IPS-18a (cell line): ENCODE results near the gene PDE8B.
"Not testable (repeated sequence)": the region's sequence is repeated elsewhere in the genome, so short reads cannot be mapped to it uniquely, and the experiment has no call there.

ENCODE experiments used
- H3K27ac ChIP-seq: one replicate; pipeline ENCODE4 v1.5.1; 2013; ENCODE audit warnings: low read length
- H3K27me3 ChIP-seq: one replicate; pipeline ENCODE4 v1.6.1; 2013; ENCODE audit warnings: mild to moderate bottlenecking, low read length; ENCODE audit not compliant: control insufficient read depth, insufficient read depth
- H3K36me3 ChIP-seq: one replicate; pipeline ENCODE4 v1.6.1; 2013; ENCODE audit warnings: low read depth, low read length; ENCODE audit not compliant: control insufficient read depth
- H3K4me1 ChIP-seq: one replicate; pipeline ENCODE4 v1.6.1; 2013; ENCODE audit warnings: low read depth, low read length; ENCODE audit not compliant: control insufficient read depth
- H3K4me3 ChIP-seq: one replicate; pipeline ENCODE4 v1.5.1; 2013; ENCODE audit warnings: low read length
- H3K9ac ChIP-seq: one replicate; pipeline ENCODE4 v1.6.1; 2013; ENCODE audit warnings: mild to moderate bottlenecking, low read length, moderate library complexity
- H3K9me3 ChIP-seq: one replicate; pipeline ENCODE4 v1.6.1; 2013; ENCODE audit warnings: low read depth, low read length; ENCODE audit not compliant: control insufficient read depth

The PDE8B gene

GRCh38 chr5:77444356-77444755 is 233.9 kb downstream of the PDE8B start:
- no peaks in the 10 kb centered on the region for H3K27me3 ChIP-seq
- H3K27ac ChIP-seq = no peak overlapping the region
- H3K9ac ChIP-seq = no peak overlapping the region
- H3K36me3 ChIP-seq = peaks cover 6% of the 10 kb centered on the region
- no peak overlapping the region for H3K4me3 ChIP-seq
- H3K4me1 ChIP-seq = no peaks in the 10 kb centered on the region
- no peaks in the 10 kb centered on the region for H3K9me3 ChIP-seq

DNA sequence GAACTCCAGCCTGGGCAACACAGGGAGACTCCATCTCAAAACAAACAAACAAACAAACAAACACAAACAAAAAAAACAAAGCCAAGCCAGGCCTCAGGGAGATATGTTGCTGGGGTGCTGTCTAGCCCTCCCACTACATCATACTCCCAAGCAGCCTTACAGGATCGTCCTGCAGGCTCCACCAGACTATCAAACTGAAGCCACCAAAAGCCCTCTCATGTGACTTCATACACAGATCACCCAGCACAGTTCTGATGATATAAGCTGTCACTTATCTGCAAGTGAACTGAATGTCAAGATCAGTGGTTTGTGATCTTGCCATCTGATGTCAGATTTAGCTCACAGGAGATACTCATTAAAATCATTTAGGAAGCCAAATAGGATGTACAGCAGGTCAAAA is 238.4 kb downstream of the PDE8B start:
- Histone ChIP-seq H3K9me3 (no peaks in the 10 kb centered on the region), H3K4me1 (no peaks in the 10 kb centered on the region), H3K9ac (no peak overlapping the region), H3K4me3 (no peak overlapping the region), H3K27ac (no peak overlapping the region), H3K27me3 (no peaks in the 10 kb centered on the region), H3K36me3 (peaks cover 9% of the 10 kb centered on the region)

- Histone ChIP-seq H3K36me3 (peaks cover 9% of the 10 kb centered on the region), H3K27ac (no peak overlapping the region)
Measured at GRCh38 chr5:77449277-77449676, 238.8 kb downstream of the PDE8B start.

GRCh38 chr5:77449981-77450380 is 239.5 kb downstream of the PDE8B start:
- Histone ChIP-seq H3K9me3 (no peaks in the 10 kb centered on the region), H3K4me1 (no peaks in the 10 kb centered on the region), H3K36me3 (peaks cover 9% of the 10 kb centered on the region), H3K9ac (no peak overlapping the region), H3K27me3 (no peaks in the 10 kb centered on the region), H3K27ac (no peak overlapping the region), H3K4me3 (no peak overlapping the region)

More at GRCh38 chr5:77449277-77449676, 238.8 kb downstream of the PDE8B start:
- Histone ChIP-seq H3K27me3 (no peaks in the 10 kb centered on the region), H3K9me3 (no peaks in the 10 kb centered on the region), H3K4me3 (no peak overlapping the region), H3K9ac (no peak overlapping the region), H3K4me1 (no peaks in the 10 kb centered on the region)

- Histone ChIP-seq H3K36me3 (peaks cover 9% of the 10 kb centered on the region), H3K27ac (no peak overlapping the region), H3K9ac (no peak overlapping the region), H3K27me3 (no peaks in the 10 kb centered on the region), H3K4me1 (no peaks in the 10 kb centered on the region), H3K9me3 (no peaks in the 10 kb centered on the region), H3K4me3 (no peak overlapping the region)
Measured at GRCh38 chr5:77452351-77452750, 241.9 kb downstream of the PDE8B start.

DNA sequence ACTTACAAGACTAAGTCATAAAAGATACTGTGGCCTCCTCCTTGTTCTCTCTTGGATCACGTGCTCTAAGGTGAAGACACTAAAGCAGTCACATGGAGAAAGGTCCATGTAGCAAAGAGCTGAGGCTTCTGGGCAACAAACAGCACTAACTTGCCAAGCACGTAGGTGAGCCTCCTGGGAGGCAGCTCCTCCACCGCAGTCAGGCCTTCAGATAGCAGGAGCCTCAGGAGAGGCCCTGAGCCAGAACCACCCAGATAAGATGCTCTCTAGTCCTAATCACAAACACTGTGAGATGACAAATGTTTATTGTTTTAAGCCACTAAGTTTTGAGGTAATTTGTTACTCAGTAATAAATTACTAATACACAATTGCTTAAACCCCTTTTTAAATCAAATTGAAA is 243.6 kb downstream of the PDE8B start:
- H3K9me3 ChIP-seq = no peaks in the 10 kb centered on the region
- H3K27me3 ChIP-seq = no peaks in the 10 kb centered on the region
- H3K36me3 ChIP-seq = peaks cover 5% of the 10 kb centered on the region
- no peaks in the 10 kb centered on the region for H3K4me1 ChIP-seq
- H3K9ac ChIP-seq = no peak overlapping the region
- H3K27ac ChIP-seq = no peak overlapping the region
- H3K4me3 ChIP-seq = no peak overlapping the region

DNA sequence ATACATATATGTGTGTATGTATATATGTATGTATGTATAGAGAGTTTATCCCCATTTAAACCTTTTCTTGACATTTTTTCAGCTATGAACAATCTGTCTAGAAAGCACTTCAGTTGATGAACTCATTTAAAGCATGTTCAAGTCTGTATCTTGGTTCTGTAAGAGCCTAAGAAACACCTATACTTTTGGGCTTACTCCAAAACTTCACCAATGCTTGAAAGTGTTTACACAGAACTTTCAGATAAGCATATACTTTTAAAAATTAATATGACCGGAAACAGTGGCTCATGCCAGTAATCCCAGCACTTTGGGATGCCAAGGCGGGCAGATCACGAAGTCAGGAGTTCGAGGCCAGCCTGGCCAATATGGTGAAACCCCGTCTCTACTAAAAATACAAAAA is 250.8 kb downstream of the PDE8B start:
- Histone ChIP-seq H3K9me3 (no peaks in the 10 kb centered on the region), H3K27ac (no peak overlapping the region), H3K36me3 (peaks cover 2% of the 10 kb centered on the region), H3K4me3 (no peak overlapping the region), H3K9ac (no peak overlapping the region), H3K4me1 (no peaks in the 10 kb centered on the region), H3K27me3 (no peaks in the 10 kb centered on the region)

- no peak overlapping the region for H3K4me3 ChIP-seq
- H3K36me3 ChIP-seq = peaks cover 2% of the 10 kb centered on the region
- no peaks in the 10 kb centered on the region for H3K4me1 ChIP-seq
- no peaks in the 10 kb centered on the region for H3K9me3 ChIP-seq
- no peak overlapping the region for H3K9ac ChIP-seq
- H3K27ac ChIP-seq = no peak overlapping the region
- no peaks in the 10 kb centered on the region for H3K27me3 ChIP-seq
Measured at GRCh38 chr5:77463905-77464304, 253.4 kb downstream of the PDE8B start.

- H3K36me3 ChIP-seq, H3K4me1 ChIP-seq, H3K9me3 ChIP-seq, H3K27ac ChIP-seq, H3K9ac ChIP-seq, H3K4me3 ChIP-seq, H3K27me3 ChIP-seq: not testable (repeated sequence)
Measured at GRCh38 chr5:77468875-77469274, 258.4 kb downstream of the PDE8B start.

DNA sequence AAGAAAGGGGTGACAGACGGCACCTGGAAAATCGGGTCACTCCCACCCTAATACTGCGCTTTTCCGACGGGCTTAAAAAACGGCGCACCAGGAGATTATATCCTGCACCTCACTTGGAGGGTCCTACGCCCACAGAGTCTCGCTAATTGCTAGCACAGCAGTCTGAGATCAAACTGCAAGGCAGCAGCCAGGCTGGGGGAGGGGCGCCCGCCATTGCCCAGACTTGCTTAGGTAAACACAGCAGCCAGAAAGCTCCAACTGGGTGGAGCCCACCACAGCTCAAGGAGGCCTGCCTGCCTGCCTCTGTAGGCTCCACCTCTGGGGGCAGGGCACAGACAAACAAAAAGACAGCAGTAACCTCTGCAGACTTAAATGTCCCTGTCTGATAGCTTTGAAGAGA is 264.6 kb downstream of the PDE8B start:
- not testable (repeated sequence) for H3K36me3 ChIP-seq, H3K27ac ChIP-seq, H3K4me1 ChIP-seq, H3K9ac ChIP-seq, H3K27me3 ChIP-seq, H3K9me3 ChIP-seq, H3K4me3 ChIP-seq
